Neural progenitor cell (in vitro differentiated cells): ENCODE measurements around the gene TLCD3B. TPM values are rescaled to one million over a fixed set of nuclear protein-coding genes. Genes with fewer than 3 reads are reported as not detected.

Experiments used
- DNase-seq: peaks from one replicate; pipeline ENCODE4 v3.0.0-alpha.2; 2016; ENCODE audit warnings: low spot score
- H2AFZ ChIP-seq: fragments of 200-600 bp; sonication (generic); replicated peaks from 2 replicates; pipeline ENCODE4 v1.6.1; 2016; ENCODE audit warnings: antibody characterized with exemption
- H3F3A ChIP-seq: fragments of 200-600 bp; sonication (generic); 2 replicates; pipeline ENCODE4 v1.6.1; 2016; ENCODE audit warnings: antibody characterized with exemption, low read depth
- H3K27ac ChIP-seq: fragments of 200-600 bp; sonication (generic); 2 replicates; pipeline ENCODE4 v1.5.1; 2016; ENCODE audit warnings: mild to moderate bottlenecking
- H3K27me3 ChIP-seq: fragments of 200-600 bp; sonication (generic); 2 replicates; pipeline ENCODE4 v1.6.1; 2016; ENCODE audit warnings: mild to moderate bottlenecking, moderate library complexity
- H3K36me3 ChIP-seq: fragments of 200-600 bp; sonication (generic); 2 replicates; pipeline ENCODE4 v1.5.1; 2016
- H3K4me1 ChIP-seq: fragments of 200-600 bp; sonication (generic); 2 replicates; pipeline ENCODE4 v1.6.1; 2016; ENCODE audit warnings: mixed run types
- H3K4me2 ChIP-seq: fragments of 200-600 bp; sonication (generic); 2 replicates; pipeline ENCODE4 v1.6.1; 2016
- H3K4me3 ChIP-seq: fragments of 200-600 bp; sonication (generic); 2 replicates; pipeline ENCODE4 v1.5.1; 2016
- H3K79me2 ChIP-seq: fragments of 200-600 bp; sonication (generic); 2 replicates; pipeline ENCODE4 v1.6.1; 2016; ENCODE audit warnings: low read depth
- H3K9ac ChIP-seq: fragments of 200-600 bp; sonication (generic); 2 replicates; pipeline ENCODE4 v1.6.1; 2016
- H3K9me3 ChIP-seq: fragments of 200-600 bp; sonication (generic); 2 replicates; pipeline ENCODE4 v1.5.1; 2016; ENCODE audit warnings: low read depth
- H4K20me1 ChIP-seq: fragments of 200-600 bp; sonication (generic); 2 replicates; pipeline ENCODE4 v1.6.1; 2016; ENCODE audit warnings: low read depth
- H3K27ac Mint-ChIP-seq: 3 replicates; pipeline ENCODE4 v1.8.0; 2021; ENCODE audit warnings: mixed read lengths
- H3K27me3 Mint-ChIP-seq: 2 replicates; pipeline ENCODE4 v1.8.0; 2022; ENCODE audit warnings: low read depth, mild to moderate bottlenecking, inconsistent platforms, moderate library complexity, mixed read lengths; ENCODE audit not compliant: insufficient read depth
- H3K36me3 Mint-ChIP-seq: 3 replicates; pipeline ENCODE4 v1.8.0; 2021; ENCODE audit warnings: mixed read lengths
- H3K4me1 Mint-ChIP-seq: 3 replicates; pipeline ENCODE4 v1.8.0; 2021; ENCODE audit warnings: mixed read lengths
- H3K4me3 Mint-ChIP-seq: 3 replicates; pipeline ENCODE4 v1.8.0; 2021; ENCODE audit warnings: mild to moderate bottlenecking, moderate library complexity, mixed read lengths
- H3K9me3 Mint-ChIP-seq: 3 replicates; pipeline ENCODE4 v1.8.0; 2020; ENCODE audit warnings: mixed read lengths
- EZH2 ChIP-seq: fragments of 200-600 bp; sonication (generic); IDR thresholded peaks from 2 replicates; pipeline ENCODE4 v1.6.1; 2017; ENCODE audit warnings: antibody characterized with exemption, mild to moderate bottlenecking, moderate library complexity
- EZH2phosphoT487 ChIP-seq: fragments of 200-600 bp; sonication (generic); IDR thresholded peaks from 2 replicates; pipeline ENCODE4 v1.6.1; 2017; ENCODE audit warnings: antibody characterized with exemption
- total RNA-seq: library from RNA; depleted of rRNA; stranded (reverse); fragments of >200 nt; gene quantifications from 2 replicates; pipeline ENCODE4 v1.2.3, GENCODE V29; 2015; ENCODE audit warnings: low replicate concordance
- TF ChIP-seq, protein P1 (sequence below): fragments of 200-600 bp; sonication (generic); IDR thresholded peaks from 2 replicates; pipeline ENCODE4 v1.5.1; 2017; ENCODE audit warnings: antibody characterized with exemption, mild to moderate bottlenecking

The TLCD3B gene
- total RNA-seq, 1 donor from 2014 or later, result 2.4 TPM

DNA sequence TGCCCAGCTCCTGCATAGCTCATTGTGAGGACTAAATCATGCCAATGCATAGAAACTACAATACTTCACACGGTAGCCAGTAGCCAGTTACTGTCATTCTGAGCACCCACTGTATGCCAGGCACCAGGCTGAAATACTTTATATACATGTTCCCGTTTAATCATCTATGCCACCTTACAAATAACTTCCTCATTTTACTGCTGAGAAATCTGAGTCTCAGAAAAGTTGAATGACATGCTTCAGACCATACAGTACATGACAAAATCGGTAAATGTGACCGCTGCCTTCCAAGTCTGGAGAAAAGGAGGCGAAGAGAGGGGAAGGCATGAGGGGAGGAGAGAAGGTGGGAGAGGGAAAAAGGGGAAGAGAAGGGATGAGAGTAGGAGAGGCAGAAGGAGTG is 9.2 kb upstream of the TLCD3B start:
- H3K27me3 Mint-ChIP-seq, result peaks cover 9% of the 10 kb centered on the region
- no peak overlapping the region for H3K4me3 Mint-ChIP-seq
- H3K36me3 Mint-ChIP-seq, result no peaks in the 10 kb centered on the region

DNA sequence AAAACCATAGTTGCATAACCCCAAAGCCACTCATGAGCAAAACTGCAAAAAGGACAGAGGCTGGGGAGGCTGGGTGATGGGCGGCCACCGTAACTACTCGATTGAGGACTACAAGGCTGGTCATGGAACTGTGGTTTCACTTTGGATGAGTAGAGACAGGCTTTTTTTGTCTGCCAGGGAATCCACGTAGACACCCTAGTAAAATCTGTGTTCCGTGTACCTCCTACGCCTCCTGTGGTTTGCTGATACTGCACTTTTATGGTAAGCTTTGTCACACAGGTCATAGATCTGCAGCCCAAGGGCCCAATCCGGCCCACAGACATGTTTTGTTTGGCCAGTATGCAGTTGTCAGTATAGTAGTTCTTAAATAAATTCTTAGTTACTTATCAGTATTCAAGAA is 2.2 kb upstream of the TLCD3B start:
- H3F3A ChIP-seq, result peaks cover 18% of the 10 kb centered on the region
- no peaks in the 10 kb centered on the region for H3K36me3 Mint-ChIP-seq
- H3K27ac Mint-ChIP-seq, result no peak overlapping the region
- H3K4me3 ChIP-seq, result no peak overlapping the region
- no peak overlapping the region for H3K9ac ChIP-seq
- peaks cover 16% of the 10 kb centered on the region for H3K4me1 ChIP-seq
- no peaks in the 10 kb centered on the region for H3K9me3 ChIP-seq
- no peak for DNase-seq
- no peak overlapping the region for H3K4me3 Mint-ChIP-seq
- H2AFZ ChIP-seq, result no peak overlapping the region
- H3K4me2 ChIP-seq, result no peak overlapping the region
- no peak overlapping the region for H3K27ac ChIP-seq
- no peaks in the 10 kb centered on the region for H3K36me3 ChIP-seq
- H3K4me1 Mint-ChIP-seq, result peaks cover 27% of the 10 kb centered on the region
- H3K27me3 ChIP-seq, result peaks cover 46% of the 10 kb centered on the region
- TF ChIP-seq EZH2, result no peak
- TF ChIP-seq EZH2phosphoT487, result no peak
- TF ChIP-seq, protein P1, sequence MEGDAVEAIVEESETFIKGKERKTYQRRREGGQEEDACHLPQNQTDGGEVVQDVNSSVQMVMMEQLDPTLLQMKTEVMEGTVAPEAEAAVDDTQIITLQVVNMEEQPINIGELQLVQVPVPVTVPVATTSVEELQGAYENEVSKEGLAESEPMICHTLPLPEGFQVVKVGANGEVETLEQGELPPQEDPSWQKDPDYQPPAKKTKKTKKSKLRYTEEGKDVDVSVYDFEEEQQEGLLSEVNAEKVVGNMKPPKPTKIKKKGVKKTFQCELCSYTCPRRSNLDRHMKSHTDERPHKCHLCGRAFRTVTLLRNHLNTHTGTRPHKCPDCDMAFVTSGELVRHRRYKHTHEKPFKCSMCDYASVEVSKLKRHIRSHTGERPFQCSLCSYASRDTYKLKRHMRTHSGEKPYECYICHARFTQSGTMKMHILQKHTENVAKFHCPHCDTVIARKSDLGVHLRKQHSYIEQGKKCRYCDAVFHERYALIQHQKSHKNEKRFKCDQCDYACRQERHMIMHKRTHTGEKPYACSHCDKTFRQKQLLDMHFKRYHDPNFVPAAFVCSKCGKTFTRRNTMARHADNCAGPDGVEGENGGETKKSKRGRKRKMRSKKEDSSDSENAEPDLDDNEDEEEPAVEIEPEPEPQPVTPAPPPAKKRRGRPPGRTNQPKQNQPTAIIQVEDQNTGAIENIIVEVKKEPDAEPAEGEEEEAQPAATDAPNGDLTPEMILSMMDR, result no peak
- H3K27me3 Mint-ChIP-seq, result peaks cover 12% of the 10 kb centered on the region
- H4K20me1 ChIP-seq, result peaks cover 21% of the 10 kb centered on the region
- peaks cover 2% of the 10 kb centered on the region for H3K9me3 Mint-ChIP-seq
- no peaks in the 10 kb centered on the region for H3K79me2 ChIP-seq

More for the DNA sequence above, 9.2 kb upstream of the TLCD3B start:
- no peak for TF ChIP-seq EZH2
- TF ChIP-seq, protein P1, result no peak
- no peak for TF ChIP-seq EZH2phosphoT487
- H3K9me3 Mint-ChIP-seq, result peaks cover 2% of the 10 kb centered on the region
- no peaks in the 10 kb centered on the region for H3K4me1 Mint-ChIP-seq
- no peak overlapping the region for H3K4me3 ChIP-seq
- H3K27ac ChIP-seq, result no peak overlapping the region
- no peak overlapping the region for H3K27ac Mint-ChIP-seq
- no peak overlapping the region for H3K9ac ChIP-seq
- H3K79me2 ChIP-seq, result no peaks in the 10 kb centered on the region
- no peaks in the 10 kb centered on the region for H3K4me1 ChIP-seq
- no peaks in the 10 kb centered on the region for H3K9me3 ChIP-seq
- no peak overlapping the region for H2AFZ ChIP-seq
- DNase-seq, result no peak
- H3K36me3 ChIP-seq, result no peaks in the 10 kb centered on the region
- H3K27me3 ChIP-seq, result peaks cover 39% of the 10 kb centered on the region
- no peaks in the 10 kb centered on the region for H3F3A ChIP-seq
- no peaks in the 10 kb centered on the region for H4K20me1 ChIP-seq
- no peak overlapping the region for H3K4me2 ChIP-seq

DNA sequence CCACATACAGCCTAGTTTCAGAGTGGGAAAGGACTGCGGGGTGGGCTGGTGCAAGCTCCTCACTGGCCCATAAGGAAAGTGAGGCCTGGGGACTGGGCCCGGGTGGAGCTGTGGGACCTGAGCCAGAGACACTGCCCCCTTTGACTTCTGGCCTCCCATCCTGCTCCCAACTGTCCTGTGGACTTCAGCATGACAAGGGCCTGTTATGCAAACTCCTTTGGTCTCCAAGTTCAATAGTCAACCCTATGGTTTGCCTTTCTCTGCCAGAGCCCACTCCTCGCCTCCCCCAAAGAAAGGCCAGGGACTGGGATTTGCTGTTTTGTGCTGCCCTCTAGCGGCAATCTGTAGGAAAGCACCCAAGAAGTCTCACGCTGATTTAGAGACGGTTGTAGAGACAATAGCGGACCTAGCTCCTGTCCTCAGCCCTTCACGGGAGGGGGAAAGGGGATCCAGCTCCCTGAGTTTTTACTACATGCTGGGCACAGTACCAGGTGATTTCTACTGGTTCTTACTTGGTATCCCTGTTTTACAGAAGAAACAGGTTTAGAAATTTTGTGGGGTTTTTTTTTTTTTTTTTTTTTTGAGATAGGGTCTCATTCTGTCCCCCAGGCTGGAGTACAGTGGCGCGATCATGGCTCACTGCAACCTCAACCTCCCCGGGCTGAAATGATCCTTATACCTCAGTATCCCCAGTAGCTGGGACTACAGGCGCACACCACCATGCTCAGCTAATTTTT is 1.2 kb upstream of the TLCD3B start:
- H3K4me1 ChIP-seq, result peaks cover 21% of the 10 kb centered on the region
- H3K4me3 ChIP-seq, result no peak overlapping the region
- H3K27ac ChIP-seq, result no peak overlapping the region
- H3K9ac ChIP-seq, result no peak overlapping the region
- H3K27me3 Mint-ChIP-seq, result peaks cover 14% of the 10 kb centered on the region
- H3K4me3 Mint-ChIP-seq, result peak overlapping the region; percentile 83
- TF ChIP-seq EZH2 (no peak), EZH2phosphoT487 (peak; percentile 27)
- TF ChIP-seq, protein P1, result peak; percentile 91
- no peaks in the 10 kb centered on the region for H3K36me3 ChIP-seq
- peak overlapping the region; percentile 100 for H3K4me2 ChIP-seq
- H3K36me3 Mint-ChIP-seq, result no peaks in the 10 kb centered on the region
- peaks cover 46% of the 10 kb centered on the region for H3K27me3 ChIP-seq
- no peak overlapping the region for H2AFZ ChIP-seq
- peaks cover 31% of the 10 kb centered on the region for H4K20me1 ChIP-seq
- H3K4me1 Mint-ChIP-seq, result peaks cover 37% of the 10 kb centered on the region
- no peaks in the 10 kb centered on the region for H3K79me2 ChIP-seq
- H3K9me3 ChIP-seq, result no peaks in the 10 kb centered on the region
- H3F3A ChIP-seq, result peaks cover 18% of the 10 kb centered on the region
- DNase-seq, result peak; percentile 83
- peaks cover 2% of the 10 kb centered on the region for H3K9me3 Mint-ChIP-seq
- H3K27ac Mint-ChIP-seq, result peak overlapping the region; percentile 66
